ENCODE data around the gene GALNT7. TPM values are rescaled to one million over a fixed set of nuclear protein-coding genes. Genes with fewer than 3 reads are reported as not detected.
"Not testable (repeated sequence)": the region's sequence is repeated elsewhere in the genome, so short reads cannot be mapped to it uniquely, and the experiment has no call there.

The GALNT7 gene
- total RNA-seq = 10 to 100 TPM; 15.6 to 38.2 (median 23.8) TPM

GRCh38 chr4:173168396-173169177, at the start of gene GALNT7:
Gene GALNT7, plus strand, starts transcription at chr4:173168811. Its CDS starts 25 bp downstream, at chr4:173168836.
- intact Hi-C loops (cut with DNase I) = no loop called here
- peak; percentile 81 to 84 for DNase-seq
- 0 to 1% methylated on average over 32 to 36 of the region's 64 CpGs for WGBS, 2 donors

DNA sequence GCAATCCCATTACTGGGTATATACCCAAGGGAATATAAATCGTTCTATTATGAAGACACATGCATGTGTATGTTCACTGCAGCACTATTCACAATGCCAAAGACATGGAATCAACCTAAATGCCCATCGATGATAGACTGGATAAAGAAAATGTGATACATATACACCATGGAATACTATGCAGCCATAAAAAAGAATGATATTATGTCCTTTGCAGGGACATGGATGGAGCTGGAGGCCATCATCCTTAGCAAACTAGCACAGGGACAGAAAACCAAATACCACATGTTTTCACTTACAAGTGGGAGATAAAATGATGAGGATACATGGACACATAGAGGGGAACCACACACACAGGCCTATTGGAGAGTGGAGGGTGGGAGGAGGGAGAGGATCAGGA, 49.8 kb upstream of the GALNT7 start:
- WGBS, 2 donors = 92 to 96% methylated on average over 2 of the region's 2 CpGs
- intact Hi-C loops (cut with DNase I); DNase-seq; H3K27ac ChIP-seq; H3K4me3 ChIP-seq (replicated peaks in 1 of 3); H3K27me3 ChIP-seq; H3K9me3 ChIP-seq; H3K36me3 ChIP-seq; H3K4me1 ChIP-seq: not testable (repeated sequence)

More at GRCh38 chr4:173168396-173169177, at the start of gene GALNT7:
- TF ChIP-seq POLR2A (IDR thresholded peaks at IDR 0.05) = peak in 1 of 2 donors; percentile 8
- no peak for TF ChIP-seq CTCF (IDR thresholded peaks at IDR 0.05)
- Histone ChIP-seq H3K27me3 (no peaks in the 10 kb centered on the region), H3K9me3 (no peaks in the 10 kb centered on the region), H3K36me3 (no peaks in the 10 kb centered on the region), H3K4me1 (peaks cover 3 to 12% of the 10 kb centered on the region in 2 donors), H3K27ac (peak within 1 kb of the TSS; percentile 89 to 93 (median 91)), H3K4me3 (replicated peaks in 1 of 3) (peak within 1 kb of the TSS; percentile 24 to 63 (median 41))

- intact Hi-C loops (cut with DNase I) = no loop called here
- WGBS, 2 donors = 91 to 92% methylated on average over 3 of the region's 3 CpGs
- TF ChIP-seq POLR2A (IDR thresholded peaks at IDR 0.05) (no peak), CTCF (IDR thresholded peaks at IDR 0.05) (no peak)
- no peak overlapping the region for H3K4me3 ChIP-seq (replicated peaks in 1 of 3)
- DNase-seq = no peak
- H3K27ac ChIP-seq = no peak overlapping the region
- H3K36me3 ChIP-seq = no peaks in the 10 kb centered on the region
- no peaks in the 10 kb centered on the region for H3K9me3 ChIP-seq
- H3K4me1 ChIP-seq = peaks cover 0 to 4% of the 10 kb centered on the region in 2 donors
- no peaks in the 10 kb centered on the region for H3K27me3 ChIP-seq
Observed at GRCh38 chr4:173119818-173120217, 48.8 kb upstream of the GALNT7 start.

- DNase-seq = peak in 1 of 2 donors; percentile 9
- 32 to 37% methylated on average over 3 of the region's 3 CpGs for WGBS, 2 donors
- H3K27me3 ChIP-seq = no peaks in the 10 kb centered on the region
- H3K27ac ChIP-seq = no peak overlapping the region
- H3K9me3 ChIP-seq = no peaks in the 10 kb centered on the region
- no peak overlapping the region for H3K4me3 ChIP-seq (replicated peaks in 1 of 3)
- intact Hi-C loops (cut with DNase I) = no loop called here
- peaks cover 0 to 4% of the 10 kb centered on the region in 2 donors for H3K4me1 ChIP-seq
- no peak for TF ChIP-seq POLR2A (IDR thresholded peaks at IDR 0.05)
- no peak for TF ChIP-seq CTCF (IDR thresholded peaks at IDR 0.05)
- no peaks in the 10 kb centered on the region for H3K36me3 ChIP-seq
Observed at GRCh38 chr4:173121076-173121561, 47.5 kb upstream of the GALNT7 start.

GRCh38 chr4:173124209-173124865, 44.3 kb upstream of the GALNT7 start:
- intact Hi-C loops (cut with DNase I) = no loop called here
- H3K27ac ChIP-seq = no peak overlapping the region
- H3K27me3 ChIP-seq = no peaks in the 10 kb centered on the region
- DNase-seq = no peak
- no peak overlapping the region for H3K4me3 ChIP-seq (replicated peaks in 1 of 3)
- WGBS, 2 donors = 95 to 96% methylated on average over 7 of the region's 7 CpGs
- H3K36me3 ChIP-seq = no peaks in the 10 kb centered on the region
- H3K4me1 ChIP-seq = peaks cover 0 to 4% of the 10 kb centered on the region in 2 donors
- H3K9me3 ChIP-seq = no peaks in the 10 kb centered on the region
- TF ChIP-seq POLR2A (IDR thresholded peaks at IDR 0.05) (no peak), CTCF (IDR thresholded peaks at IDR 0.05) (no peak)
